Kidney epithelial cell (primary cell): ENCODE results near the gene CAPN15. TPM values are rescaled to one million over a fixed set of nuclear protein-coding genes. Genes with fewer than 3 reads are reported as not detected.

Source experiments
- DNase-seq: peaks from one replicate; pipeline ENCODE4 v3.0.0-alpha.2; 2010; ENCODE audit warnings: low read depth
- H3K27me3 ChIP-seq: 2 replicates; pipeline ENCODE4 v1.6.0; 2011; ENCODE audit warnings: low read length; ENCODE audit not compliant: control insufficient read depth, insufficient read depth
- H3K36me3 ChIP-seq: 2 replicates; pipeline ENCODE4 v1.5.1; 2011; ENCODE audit warnings: low read length; ENCODE audit not compliant: control insufficient read depth, insufficient read depth
- H3K4me3 ChIP-seq: 2 replicates; pipeline ENCODE4 v1.5.1; 2011; ENCODE audit warnings: low read depth, mild to moderate bottlenecking, control low read depth, low read length
- total RNA-seq: library from RNA; depleted of rRNA; stranded (reverse); fragments of >200 nt; gene quantifications from 2 replicates; pipeline ENCODE4 v1.2.3, GENCODE V29; 2015
- TF ChIP-seq, protein P1 (sequence below): IDR thresholded peaks from 2 replicates; pipeline ENCODE4 v1.5.1; 2011; ENCODE audit warnings: mild to moderate bottlenecking, moderate library complexity, low read length, control low read depth, inconsistent platforms; ENCODE audit not compliant: insufficient read depth, poor library complexity, severe bottlenecking

Gene CAPN15
- total RNA-seq, 1 donor from 2014 or later, result 47.1 TPM

DNA sequence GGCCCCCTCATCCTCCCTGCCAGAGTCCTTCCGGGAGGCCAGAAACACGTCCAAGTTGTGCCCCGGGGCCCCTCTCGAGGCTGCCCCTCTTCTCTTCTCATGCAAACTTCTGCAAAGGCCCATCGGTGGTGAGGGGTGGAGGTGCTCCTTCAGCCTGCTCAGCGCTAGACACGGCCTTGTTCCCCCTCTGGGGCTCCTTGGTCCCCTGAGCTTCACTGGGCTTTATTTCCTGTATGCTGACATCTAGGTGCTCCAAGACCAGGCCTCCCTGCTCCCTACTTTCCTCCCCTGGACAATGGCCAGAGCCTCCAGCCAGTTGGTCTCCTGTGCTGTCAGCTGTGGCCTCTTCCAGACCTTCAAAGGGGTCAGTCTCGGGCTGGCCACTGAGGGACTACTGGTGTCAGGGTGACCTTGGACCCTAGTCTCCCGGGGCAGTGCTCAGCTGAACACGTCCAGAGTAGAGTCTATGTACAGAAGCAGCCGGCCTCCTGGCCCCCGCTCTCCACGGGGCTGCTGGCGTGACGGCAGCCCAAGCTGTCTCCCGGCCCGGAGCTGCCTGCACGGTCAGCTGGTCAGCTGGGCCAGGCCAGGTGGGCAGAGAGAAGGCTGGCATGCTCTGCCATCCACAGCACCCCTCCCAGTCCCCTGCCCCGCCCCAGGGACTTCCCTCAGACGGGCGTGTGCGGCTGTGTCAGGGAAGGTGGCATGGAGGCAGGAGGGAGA lies 30.9 kb downstream of the CAPN15 start:
- Histone ChIP-seq H3K36me3 (no peaks in the 10 kb centered on the region), H3K27me3 (peaks cover 61% of the 10 kb centered on the region)

DNA sequence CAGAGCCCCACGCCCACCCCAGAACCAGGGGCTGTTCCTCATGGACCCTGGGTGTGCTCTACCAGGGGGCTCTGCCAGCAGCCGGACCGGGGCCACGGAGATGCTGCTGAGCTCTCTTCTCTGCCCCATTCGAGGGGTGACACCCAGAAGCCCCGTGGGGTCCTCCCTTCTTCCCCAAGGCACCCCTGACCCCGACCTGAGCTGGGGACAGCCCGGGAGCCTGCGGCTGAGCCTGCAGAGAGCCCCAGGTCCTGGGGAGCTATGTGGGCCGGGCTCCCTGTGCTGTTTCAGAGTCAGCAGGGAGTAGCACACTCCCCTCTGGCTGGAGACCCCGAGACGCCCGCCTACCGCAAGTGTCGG lies 31.5 kb downstream of the CAPN15 start:
- Histone ChIP-seq H3K4me3 (no peak overlapping the region), H3K27me3 (peaks cover 65% of the 10 kb centered on the region), H3K36me3 (no peaks in the 10 kb centered on the region)
- TF ChIP-seq, protein P1, sequence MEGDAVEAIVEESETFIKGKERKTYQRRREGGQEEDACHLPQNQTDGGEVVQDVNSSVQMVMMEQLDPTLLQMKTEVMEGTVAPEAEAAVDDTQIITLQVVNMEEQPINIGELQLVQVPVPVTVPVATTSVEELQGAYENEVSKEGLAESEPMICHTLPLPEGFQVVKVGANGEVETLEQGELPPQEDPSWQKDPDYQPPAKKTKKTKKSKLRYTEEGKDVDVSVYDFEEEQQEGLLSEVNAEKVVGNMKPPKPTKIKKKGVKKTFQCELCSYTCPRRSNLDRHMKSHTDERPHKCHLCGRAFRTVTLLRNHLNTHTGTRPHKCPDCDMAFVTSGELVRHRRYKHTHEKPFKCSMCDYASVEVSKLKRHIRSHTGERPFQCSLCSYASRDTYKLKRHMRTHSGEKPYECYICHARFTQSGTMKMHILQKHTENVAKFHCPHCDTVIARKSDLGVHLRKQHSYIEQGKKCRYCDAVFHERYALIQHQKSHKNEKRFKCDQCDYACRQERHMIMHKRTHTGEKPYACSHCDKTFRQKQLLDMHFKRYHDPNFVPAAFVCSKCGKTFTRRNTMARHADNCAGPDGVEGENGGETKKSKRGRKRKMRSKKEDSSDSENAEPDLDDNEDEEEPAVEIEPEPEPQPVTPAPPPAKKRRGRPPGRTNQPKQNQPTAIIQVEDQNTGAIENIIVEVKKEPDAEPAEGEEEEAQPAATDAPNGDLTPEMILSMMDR, result no peak
- DNase-seq, result no peak

More for the DNA sequence above, 30.9 kb downstream of the CAPN15 start:
- no peak overlapping the region for H3K4me3 ChIP-seq
- no peak for DNase-seq
- TF ChIP-seq, protein P1, result no peak

DNA sequence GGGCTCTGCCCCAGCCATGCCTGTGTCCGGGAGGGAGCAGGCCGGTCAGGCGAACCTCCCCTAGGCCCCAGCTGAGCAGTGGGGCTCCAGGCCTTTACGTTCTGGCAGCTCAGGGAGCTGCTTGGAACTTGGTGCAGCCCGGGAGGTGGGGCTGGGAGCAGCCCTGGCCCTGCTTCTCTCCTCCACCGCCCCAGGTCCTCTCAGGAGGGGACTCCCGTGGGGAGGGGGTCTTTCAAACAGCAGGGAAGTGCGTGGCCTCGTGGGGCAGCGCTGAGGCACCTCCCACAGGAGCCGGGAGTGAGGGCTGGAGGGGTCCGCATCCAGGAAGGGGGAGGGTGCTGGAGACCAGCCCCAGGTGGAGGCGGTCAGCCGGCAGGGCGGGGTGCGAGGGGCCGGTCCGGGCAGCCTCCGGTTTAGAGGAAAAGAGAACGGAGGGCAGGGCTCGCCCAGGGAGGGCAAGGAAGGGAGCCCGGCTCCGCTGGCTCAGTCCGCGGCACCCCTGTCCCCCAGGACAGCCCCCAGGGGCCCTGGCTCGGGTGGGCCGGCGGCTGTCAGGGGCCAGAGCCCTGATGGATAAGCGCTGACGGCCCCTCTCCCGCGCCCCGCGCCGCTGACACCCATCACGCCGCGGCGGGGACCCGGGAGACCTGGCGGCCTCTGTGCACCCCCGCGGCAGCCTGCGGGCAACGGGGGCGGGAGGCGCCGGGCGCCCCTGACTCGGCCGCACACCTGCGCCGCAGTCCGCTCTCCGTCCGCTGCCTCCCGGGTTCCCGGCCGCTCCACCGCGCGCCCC lies 32.1 kb downstream of the CAPN15 start:
- peaks cover 69% of the 10 kb centered on the region for H3K27me3 ChIP-seq
- no peaks in the 10 kb centered on the region for H3K36me3 ChIP-seq
- DNase-seq, result no peak
- TF ChIP-seq, protein P1, result no peak
- H3K4me3 ChIP-seq, result no peak overlapping the region

DNA sequence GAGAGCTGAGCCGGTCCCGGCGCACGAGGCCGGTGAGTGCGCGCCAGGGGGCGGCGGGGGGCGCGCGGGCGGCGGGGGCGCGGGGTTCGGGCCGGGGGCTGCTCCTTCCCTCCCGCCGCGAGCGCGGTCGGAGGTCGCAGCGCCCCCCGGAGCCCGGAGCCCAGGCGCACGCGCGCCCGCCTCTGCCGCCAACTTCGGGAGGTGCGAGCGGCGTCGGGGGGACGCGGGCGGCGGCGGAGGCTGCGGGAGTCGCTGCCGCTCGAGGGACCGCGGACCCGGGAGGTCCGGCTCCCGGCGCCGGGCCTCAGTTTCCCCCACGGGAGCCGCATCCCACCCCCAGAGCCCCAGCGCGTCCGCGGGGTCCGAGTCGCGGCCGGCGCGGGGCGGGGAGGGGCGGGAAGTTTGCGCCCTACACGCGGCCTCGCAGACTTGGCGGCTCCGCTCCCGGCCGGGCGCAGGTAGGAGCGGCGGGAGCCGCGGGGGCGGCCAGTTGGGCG lies 32.7 kb downstream of the CAPN15 start, which contains the start of gene PRR35:
PRR35 (plus strand) TSS at position 191 of the 497 bp plus-strand sequence. CDS start 2,901 bp downstream, outside the sequence.
- Histone ChIP-seq H3K27me3 (peaks cover 69% of the 10 kb centered on the region), H3K36me3 (no peaks in the 10 kb centered on the region), H3K4me3 (no peak within 1 kb of the TSS)
- TF ChIP-seq, protein P1, result no peak
- DNase-seq, result no peak

DNA sequence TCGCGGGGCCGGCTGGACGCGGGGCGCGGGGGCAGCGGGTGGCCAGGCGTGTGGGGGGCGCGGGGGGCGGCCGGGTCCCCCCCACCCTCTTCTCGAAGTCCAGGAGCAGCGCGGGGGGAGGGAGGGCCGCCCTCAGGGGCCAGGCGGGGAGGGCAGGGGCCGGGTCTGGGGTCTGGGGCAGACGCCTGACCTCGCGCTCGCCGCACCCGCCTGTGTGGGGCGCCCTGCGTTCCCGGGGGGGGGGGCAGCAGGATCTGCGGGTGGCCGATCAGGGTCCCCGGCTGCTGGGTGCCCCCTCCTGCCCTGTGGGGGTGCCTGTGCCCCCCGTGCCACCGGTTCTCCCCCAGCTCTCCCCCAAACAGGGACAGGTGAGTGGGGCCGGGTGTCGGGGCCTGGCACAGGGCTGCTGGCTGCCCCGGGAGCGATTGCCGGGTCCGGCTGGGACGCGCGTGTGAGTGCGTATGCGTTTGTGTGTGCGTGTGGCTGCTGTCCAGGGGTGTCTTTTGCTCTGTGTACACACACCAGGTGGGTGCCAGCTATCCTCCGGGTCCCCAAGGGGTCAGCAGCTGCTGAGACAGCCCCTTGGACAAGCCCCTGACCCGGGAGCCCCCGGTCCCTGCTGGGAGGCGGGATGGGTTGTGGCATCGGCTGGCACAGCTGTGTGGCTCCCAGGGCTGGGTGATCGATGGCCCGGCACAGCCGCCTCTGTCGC lies 33.3 kb downstream of the CAPN15 start:
- TF ChIP-seq, protein P1, result no peak
- H3K27me3 ChIP-seq, result peaks cover 69% of the 10 kb centered on the region
- DNase-seq, result no peak
- no peaks in the 10 kb centered on the region for H3K36me3 ChIP-seq
- H3K4me3 ChIP-seq, result no peak overlapping the region
